BLaER1 (cell line): ENCODE data around the gene CELA2B.
"Not testable (repeated sequence)": the region's sequence is repeated elsewhere in the genome, so short reads cannot be mapped to it uniquely, and the experiment has no call there.

Source experiments
- H3K27ac ChIP-seq: shearing (Covaris generic); formaldehyde crosslinking; 2 replicates; pipeline ENCODE4 v1.8.1; 2022
- H3K27me3 ChIP-seq: shearing (Covaris generic); formaldehyde crosslinking; 2 replicates; pipeline ENCODE4 v1.8.1; 2022
- H3K36me3 ChIP-seq: shearing (Covaris generic); formaldehyde crosslinking; 2 replicates; pipeline ENCODE4 v1.8.1; 2022
- H3K4me1 ChIP-seq: shearing (Covaris generic); formaldehyde crosslinking; 2 replicates; pipeline ENCODE4 v1.8.1; 2022
- H3K4me2 ChIP-seq: shearing (Covaris generic); formaldehyde crosslinking; 2 replicates; pipeline ENCODE4 v1.8.1; 2022
- H3K4me3 ChIP-seq: shearing (Covaris generic); formaldehyde crosslinking; 2 replicates; pipeline ENCODE4 v1.8.1; 2022
- H3K9ac ChIP-seq: shearing (Covaris generic); formaldehyde crosslinking; 2 replicates; pipeline ENCODE4 v1.8.1; 2022
- H3K9me3 ChIP-seq: shearing (Covaris generic); formaldehyde crosslinking; 2 replicates; pipeline ENCODE4 v1.8.1; 2022
- H4K20me1 ChIP-seq: shearing (Covaris generic); formaldehyde crosslinking; 2 replicates; pipeline ENCODE4 v1.8.1; 2022
- Cebpa-rat ChIP-seq: shearing (Covaris generic); IDR thresholded peaks from 2 replicates; pipeline ENCODE4 v1.8.1; 2022

Gene CELA2B

GRCh38 chr1:15513192-15513591 lies 37.3 kb downstream of the CELA2B start:
- H3K36me3 ChIP-seq: peaks cover 33% of the 10 kb centered on the region
- H3K4me3 ChIP-seq: no peak overlapping the region
- no peak overlapping the region for H3K27ac ChIP-seq
- H3K9ac ChIP-seq: no peak overlapping the region
- no peak for TF ChIP-seq Cebpa-rat
- no peaks in the 10 kb centered on the region for H3K9me3 ChIP-seq
- no peaks in the 10 kb centered on the region for H3K27me3 ChIP-seq
- H4K20me1 ChIP-seq: no peaks in the 10 kb centered on the region
- peaks cover 32% of the 10 kb centered on the region for H3K4me1 ChIP-seq
- no peak overlapping the region for H3K4me2 ChIP-seq

DNA sequence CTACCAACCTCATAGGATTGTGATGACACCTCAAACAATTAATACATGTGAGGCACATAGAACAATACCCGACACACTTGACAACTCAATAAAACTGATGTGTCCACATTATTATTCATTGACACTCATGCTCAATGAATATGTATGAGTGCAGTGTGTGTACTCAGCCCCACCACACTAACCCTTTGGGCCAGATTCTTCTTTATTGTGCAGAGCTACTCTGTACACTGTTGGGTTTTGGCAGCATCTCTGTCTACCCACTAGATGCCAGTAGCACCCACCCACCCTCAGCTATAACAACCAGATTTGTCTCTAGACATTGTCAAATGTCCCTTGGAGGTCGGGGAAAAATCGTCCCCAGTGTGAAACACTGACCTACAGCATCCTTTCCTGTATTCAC lies 38.0 kb downstream of the CELA2B start:
- no peaks in the 10 kb centered on the region for H3K9me3 ChIP-seq
- peaks cover 37% of the 10 kb centered on the region for H3K36me3 ChIP-seq
- TF ChIP-seq Cebpa-rat: no peak
- no peaks in the 10 kb centered on the region for H3K27me3 ChIP-seq
- no peak overlapping the region for H3K9ac ChIP-seq
- H3K4me2 ChIP-seq: no peak overlapping the region
- no peaks in the 10 kb centered on the region for H4K20me1 ChIP-seq
- peaks cover 31% of the 10 kb centered on the region for H3K4me1 ChIP-seq
- H3K4me3 ChIP-seq: no peak overlapping the region
- no peak overlapping the region for H3K27ac ChIP-seq

GRCh38 chr1:15514557-15514956 lies 38.7 kb downstream of the CELA2B start:
- not testable (repeated sequence) for H3K27ac ChIP-seq, H3K9ac ChIP-seq, H4K20me1 ChIP-seq, H3K4me3 ChIP-seq, H3K27me3 ChIP-seq, H3K9me3 ChIP-seq
- Histone ChIP-seq H3K36me3 (peaks cover 37% of the 10 kb centered on the region), H3K4me2 (peak overlapping the region; percentile 51; the same call in 1 of the 2 replicates), H3K4me1 (peaks cover 25% of the 10 kb centered on the region)

DNA sequence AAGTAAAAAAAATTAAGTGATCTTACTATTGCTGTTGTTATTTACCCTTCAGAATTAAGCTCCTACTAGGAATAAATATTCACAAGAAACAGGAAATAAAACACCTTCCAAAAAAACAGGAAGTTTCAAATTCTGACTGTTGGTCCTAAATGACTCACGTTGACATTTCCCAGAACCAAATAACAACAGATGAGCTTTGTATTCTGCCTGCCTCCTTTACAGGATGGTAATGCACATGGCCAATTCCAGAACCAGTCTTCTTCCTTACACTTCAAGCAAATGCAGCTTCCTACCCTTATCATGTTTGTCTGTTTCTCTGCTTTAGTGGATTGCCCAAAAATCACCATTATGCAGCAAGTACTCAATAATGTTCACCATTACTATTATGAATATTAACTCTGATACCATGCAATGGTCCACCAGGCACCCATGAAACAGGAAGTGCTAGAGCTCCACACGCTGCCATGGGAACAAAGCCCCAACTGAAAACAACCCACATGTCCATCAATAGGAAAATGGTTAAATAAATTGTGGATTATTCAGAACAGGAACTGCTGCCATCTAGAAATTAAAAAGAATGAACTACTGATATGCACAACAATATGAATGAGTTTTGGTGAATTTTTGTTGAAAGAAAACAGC lies 39.2 kb downstream of the CELA2B start:
- H4K20me1 ChIP-seq: no peaks in the 10 kb centered on the region
- H3K36me3 ChIP-seq: peaks cover 37% of the 10 kb centered on the region
- H3K9ac ChIP-seq: no peak overlapping the region
- no peak for TF ChIP-seq Cebpa-rat
- H3K27me3 ChIP-seq: no peaks in the 10 kb centered on the region
- peaks cover 19% of the 10 kb centered on the region for H3K4me1 ChIP-seq
- peak overlapping the region; percentile 51 for H3K4me2 ChIP-seq
- H3K27ac ChIP-seq: no peak overlapping the region
- no peak overlapping the region for H3K4me3 ChIP-seq
- H3K9me3 ChIP-seq: no peaks in the 10 kb centered on the region

- TF ChIP-seq Cebpa-rat: no peak
- H3K27ac ChIP-seq: no peak overlapping the region
- no peak overlapping the region for H3K9ac ChIP-seq
- no peak overlapping the region for H3K4me2 ChIP-seq
- no peaks in the 10 kb centered on the region for H3K27me3 ChIP-seq
- H3K4me1 ChIP-seq: peaks cover 35% of the 10 kb centered on the region
- no peaks in the 10 kb centered on the region for H3K9me3 ChIP-seq
- peaks cover 22% of the 10 kb centered on the region for H3K36me3 ChIP-seq
- no peak overlapping the region for H3K4me3 ChIP-seq
- H4K20me1 ChIP-seq: peaks cover 13% of the 10 kb centered on the region
These were observed 43.7 kb downstream of the CELA2B start for GRCh38 chr1:15519625-15520024.

DNA sequence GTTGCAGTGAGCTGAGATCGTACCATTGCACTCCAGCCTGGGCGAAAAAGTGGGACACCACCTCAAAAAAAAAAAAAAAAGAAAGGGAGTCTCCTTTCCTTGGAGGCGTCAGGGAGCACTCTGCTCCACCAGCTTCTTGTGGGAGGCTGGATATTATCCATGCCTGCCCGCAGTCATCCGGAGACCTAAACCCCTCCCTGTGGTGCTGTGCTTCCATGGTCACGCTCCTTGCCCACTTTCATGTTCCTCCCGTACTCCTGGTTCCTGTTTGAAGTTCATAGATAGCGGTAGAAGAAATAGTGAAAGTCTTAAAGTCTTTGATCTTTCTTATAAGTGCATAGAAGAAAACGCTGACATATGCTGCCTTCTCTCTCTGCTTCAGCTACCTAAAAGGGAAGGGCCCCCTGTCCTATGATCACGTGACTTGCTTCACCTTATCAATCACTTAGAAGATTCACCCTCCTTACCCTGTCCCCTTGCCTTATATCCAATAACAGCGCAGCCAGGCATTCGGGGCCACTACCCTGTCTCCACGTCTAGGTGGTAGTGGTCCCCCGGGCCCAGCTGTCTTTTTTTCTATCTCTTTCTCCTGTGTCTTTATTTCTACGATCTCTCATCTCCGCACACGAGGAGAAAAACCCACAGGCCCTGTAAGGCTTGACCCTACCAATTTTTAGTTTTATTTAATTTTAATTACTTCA lies 45.5 kb downstream of the CELA2B start:
- H4K20me1 ChIP-seq: peaks cover 13% of the 10 kb centered on the region
- not testable (repeated sequence) for H3K9me3 ChIP-seq, H3K4me3 ChIP-seq, H3K4me2 ChIP-seq, H3K9ac ChIP-seq, H3K27me3 ChIP-seq, H3K27ac ChIP-seq
- peaks cover 34% of the 10 kb centered on the region for H3K4me1 ChIP-seq
- H3K36me3 ChIP-seq: peaks cover 19% of the 10 kb centered on the region

DNA sequence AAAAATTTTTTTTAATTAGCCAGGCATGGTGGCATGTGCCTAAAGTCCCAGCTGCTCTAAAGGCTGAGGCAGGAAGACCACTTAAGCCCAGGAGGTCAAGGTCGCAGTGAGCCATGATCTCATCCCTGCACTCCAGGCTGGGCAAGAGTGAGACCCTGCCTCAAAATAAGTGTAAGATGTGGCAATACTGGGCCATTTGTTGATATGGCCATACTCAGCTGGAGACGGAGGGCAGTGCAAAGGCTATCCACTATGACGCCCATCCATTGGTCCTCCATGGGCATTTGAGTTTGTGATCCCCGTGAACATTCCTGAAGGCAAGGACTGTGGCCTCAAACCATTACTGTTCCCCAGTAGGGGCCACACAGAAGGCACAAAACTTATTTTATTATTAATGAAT lies 46.6 kb downstream of the CELA2B start:
- peak overlapping the region; percentile 84 for H3K4me2 ChIP-seq
- no peak overlapping the region for H3K4me3 ChIP-seq

DNA sequence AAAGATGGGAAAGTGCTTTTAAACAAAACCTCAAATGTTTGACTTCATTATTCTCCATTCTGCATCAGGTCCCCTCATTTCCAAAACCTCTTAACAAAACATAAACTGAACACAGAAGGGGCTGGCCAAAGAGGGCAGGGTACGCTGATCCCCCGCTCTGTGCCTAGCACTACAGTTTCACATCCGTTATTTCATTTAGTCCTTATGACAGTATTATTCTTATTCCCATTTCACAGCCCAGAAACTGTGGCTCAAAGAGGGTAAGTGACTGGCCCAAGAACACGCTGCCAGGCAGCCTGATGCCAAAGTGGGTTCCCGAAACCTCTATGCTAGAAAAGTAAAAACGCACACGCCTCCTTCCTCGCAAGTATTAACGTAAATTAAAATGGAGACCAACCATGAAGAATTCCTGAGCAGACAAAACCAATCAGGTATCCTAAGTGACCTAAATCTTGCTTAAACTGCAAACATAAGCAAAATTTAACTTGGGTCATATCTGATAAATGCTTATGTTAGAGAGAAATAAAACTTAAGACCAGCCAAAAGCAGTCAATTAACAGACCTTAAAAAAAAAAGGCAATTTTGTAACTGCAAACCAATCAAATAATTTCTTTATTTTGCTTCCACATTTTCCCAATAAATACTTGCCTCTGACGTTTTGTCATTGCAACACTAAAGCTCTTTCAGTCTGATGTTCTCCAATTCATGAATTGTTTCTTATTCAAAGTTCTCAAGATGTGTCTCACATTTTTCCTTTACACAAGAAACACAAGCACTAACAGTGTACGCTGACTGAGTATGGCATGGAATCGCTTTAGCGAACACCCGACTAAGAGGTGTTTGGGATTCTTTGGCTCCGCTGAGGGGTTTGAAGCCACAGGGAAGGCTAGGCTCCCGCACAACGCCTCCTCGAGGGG lies 47.5 kb downstream of the CELA2B start:
- H3K9me3 ChIP-seq: no peaks in the 10 kb centered on the region
- TF ChIP-seq Cebpa-rat: no peak
- H3K4me1 ChIP-seq: peaks cover 45% of the 10 kb centered on the region
- peaks cover 13% of the 10 kb centered on the region for H4K20me1 ChIP-seq
- peaks cover 1% of the 10 kb centered on the region; the same call in 1 of the 2 replicates for H3K36me3 ChIP-seq
- H3K4me2 ChIP-seq: peak overlapping the region; percentile 84
- peak overlapping the region; percentile 69; the same call in 1 of the 2 replicates for H3K9ac ChIP-seq
- H3K27me3 ChIP-seq: no peaks in the 10 kb centered on the region
- peak overlapping the region; percentile 64 for H3K4me3 ChIP-seq
- no peak overlapping the region for H3K27ac ChIP-seq

More for the DNA sequence above, 46.6 kb downstream of the CELA2B start:
- TF ChIP-seq Cebpa-rat: no peak
- H3K9me3 ChIP-seq: no peaks in the 10 kb centered on the region
- peaks cover 13% of the 10 kb centered on the region for H4K20me1 ChIP-seq
- H3K27ac ChIP-seq: no peak overlapping the region
- H3K36me3 ChIP-seq: peaks cover 9% of the 10 kb centered on the region; the same call in 1 of the 2 replicates
- H3K9ac ChIP-seq: no peak overlapping the region
- H3K4me1 ChIP-seq: peaks cover 37% of the 10 kb centered on the region
- no peaks in the 10 kb centered on the region for H3K27me3 ChIP-seq

DNA sequence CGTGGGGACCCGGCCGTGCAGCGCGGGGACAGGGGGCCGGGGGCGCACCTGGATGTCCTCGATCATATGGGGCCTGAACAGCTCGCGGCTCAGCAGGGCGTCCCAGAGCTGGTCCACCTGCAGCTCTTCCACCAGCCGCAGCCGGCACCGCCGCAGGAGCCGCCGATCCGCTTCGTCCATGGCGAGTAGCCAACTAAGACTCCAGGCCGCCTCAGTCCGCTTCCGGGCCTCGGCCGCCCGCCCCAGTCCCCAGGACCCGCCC lies 48.0 kb downstream of the CELA2B start, which contains the start of gene CASP9:
CASP9 (minus strand) TSS at position 195 of the 262 bp plus-strand sequence; CDS start at position 180, 15 bp downstream.
- peaks cover 1% of the 10 kb centered on the region; the same call in 1 of the 2 replicates for H3K36me3 ChIP-seq

More for the DNA sequence above, 48.0 kb downstream of the CELA2B start, which contains the start of gene CASP9:
- H3K9me3 ChIP-seq: no peaks in the 10 kb centered on the region
- no peaks in the 10 kb centered on the region for H3K27me3 ChIP-seq
- H3K4me1 ChIP-seq: peaks cover 45% of the 10 kb centered on the region
- H3K27ac ChIP-seq: peak within 1 kb of the TSS; percentile 85
- no peak for TF ChIP-seq Cebpa-rat
- H3K4me2 ChIP-seq: peak within 1 kb of the TSS; percentile 93
- peaks cover 13% of the 10 kb centered on the region for H4K20me1 ChIP-seq
- H3K4me3 ChIP-seq: peak within 1 kb of the TSS; percentile 85
- H3K9ac ChIP-seq: peak within 1 kb of the TSS; percentile 80
